NB4 (cell line): ENCODE data around the gene TSPAN12.

ENCODE experiments used
- CTCF ChIP-seq: IDR thresholded peaks from one replicate; pipeline ENCODE4 v1.5.1; 2012; ENCODE audit warnings: low read depth, low read length
- MYC ChIP-seq: IDR thresholded peaks from 2 replicates; pipeline ENCODE4 v1.6.1; 2011; ENCODE audit warnings: low read depth, low read length
- POLR2A ChIP-seq: IDR thresholded peaks from 2 replicates; pipeline ENCODE4 v1.6.1; 2011; ENCODE audit warnings: mild to moderate bottlenecking; ENCODE audit not compliant: insufficient read length; ENCODE audit errors: extremely low read depth

- no peak for TF ChIP-seq CTCF
- TF ChIP-seq POLR2A: no peak
- no peak for TF ChIP-seq MYC
These were observed 15.5 kb upstream of the TSPAN12 start for GRCh38 chr7:120873401-120873800.
